ENCODE measurements around the gene MAP7. TPM values are rescaled to one million over a fixed set of nuclear protein-coding genes. Genes with fewer than 3 reads are reported as not detected.

MAP7 gene
- total and polyA plus RNA-seq, 2 experiments from 2014 or later: 44.7 to 49.2 TPM

- no peak overlapping the region for H3K4me3 Mint-ChIP-seq
- H3K79me2 ChIP-seq (replicated peaks; ENCODE audit: insufficient read depth): no peaks in the 10 kb centered on the region
- DNase-seq (ENCODE audit: low spot score): no peak
- no peak overlapping the region for H3K4me2 ChIP-seq
- no peaks in the 10 kb centered on the region for H3K4me1 ChIP-seq (ENCODE audit: insufficient read depth)
- H3K27ac ChIP-seq (ENCODE audit: low read depth): no peak overlapping the region
- H3K4me1 Mint-ChIP-seq: no peaks in the 10 kb centered on the region
- H3K27me3 Mint-ChIP-seq (ENCODE audit: insufficient read depth, low read depth, poor library complexity): peaks cover 8% of the 10 kb centered on the region
- no peaks in the 10 kb centered on the region for H3K36me3 Mint-ChIP-seq (ENCODE audit: low read depth)
- no peaks in the 10 kb centered on the region for H3K9me3 Mint-ChIP-seq
- no peak overlapping the region for H3K27ac Mint-ChIP-seq
- H2AFZ ChIP-seq: no peak overlapping the region
- no peaks in the 10 kb centered on the region for H4K20me1 ChIP-seq (replicated peaks; ENCODE audit: insufficient read depth)
- no peak for ATAC-seq
- TF ChIP-seq EZH2phosphoT487 (IDR thresholded peaks at IDR 0.05; ENCODE audit: unreplicated experiment) (no peak), ZNF114 (CRISPR knock-in tag; IDR thresholded peaks at IDR 0.05) (no peak), ETS1 (IDR thresholded peaks at IDR 0.05) (no peak), NANOG (IDR thresholded peaks at IDR 0.05; ENCODE audit: borderline replicate concordance) (no peak), JUNB (IDR thresholded peaks at IDR 0.05; ENCODE audit: unreplicated experiment) (no peak), EZH2 (IDR thresholded peaks at IDR 0.05; ENCODE audit: low read depth, unreplicated experiment) (no peak), POLR2AphosphoS5 (IDR thresholded peaks at IDR 0.05; ENCODE audit: low read depth) (no peak), ZNF462 (CRISPR knock-in tag; IDR thresholded peaks at IDR 0.05) (no peak), REST (IDR thresholded peaks at IDR 0.05; ENCODE audit: unreplicated experiment) (no peak), STAT1 (IDR thresholded peaks at IDR 0.05; ENCODE audit: unreplicated experiment) (no peak), CREB1 (CRISPR knock-in tag; IDR thresholded peaks at IDR 0.05; ENCODE audit: low read depth) (no peak), CTCF (conservative IDR thresholded peaks at IDR 0.05; ENCODE audit: low read depth in 2 of 2) (no peak), ZNF331 (CRISPR knock-in tag; IDR thresholded peaks at IDR 0.05; ENCODE audit: low read depth) (no peak)
- H3K27me3 ChIP-seq (ENCODE audit: insufficient read depth): no peaks in the 10 kb centered on the region
- H3K36me3 ChIP-seq (ENCODE audit: insufficient read depth): no peaks in the 10 kb centered on the region
- H3K9me2 ChIP-seq (ENCODE audit: insufficient read depth): 0 out of 2 replicates have a peak, but pooled peaks cover 5% of the 10 kb centered on the region
- no peaks in the 10 kb centered on the region for H3F3A ChIP-seq (replicated peaks; ENCODE audit: low read depth)
- no peak overlapping the region for H3K4me3 ChIP-seq
Observed at GRCh38 chr6:136309171-136309570, 241.1 kb downstream of the MAP7 start.
